ENCODE results near the gene COL20A1. TPM values are rescaled to one million over a fixed set of nuclear protein-coding genes. Genes with fewer than 3 reads are reported as not detected.
"Not testable (repeated sequence)": the region's sequence is repeated elsewhere in the genome, so short reads cannot be mapped to it uniquely, and the experiment has no call there.

Gene COL20A1
- polyA plus RNA-seq, 3 donors = 0.42 to 0.65 (median 0.46) TPM

- DNase-seq (ENCODE audit: low read depth in 3 of 3, low spot score in 2 of 3) = no peak
These were observed 76.1 kb downstream of the COL20A1 start for GRCh38 chr20:63369024-63369530.

DNA sequence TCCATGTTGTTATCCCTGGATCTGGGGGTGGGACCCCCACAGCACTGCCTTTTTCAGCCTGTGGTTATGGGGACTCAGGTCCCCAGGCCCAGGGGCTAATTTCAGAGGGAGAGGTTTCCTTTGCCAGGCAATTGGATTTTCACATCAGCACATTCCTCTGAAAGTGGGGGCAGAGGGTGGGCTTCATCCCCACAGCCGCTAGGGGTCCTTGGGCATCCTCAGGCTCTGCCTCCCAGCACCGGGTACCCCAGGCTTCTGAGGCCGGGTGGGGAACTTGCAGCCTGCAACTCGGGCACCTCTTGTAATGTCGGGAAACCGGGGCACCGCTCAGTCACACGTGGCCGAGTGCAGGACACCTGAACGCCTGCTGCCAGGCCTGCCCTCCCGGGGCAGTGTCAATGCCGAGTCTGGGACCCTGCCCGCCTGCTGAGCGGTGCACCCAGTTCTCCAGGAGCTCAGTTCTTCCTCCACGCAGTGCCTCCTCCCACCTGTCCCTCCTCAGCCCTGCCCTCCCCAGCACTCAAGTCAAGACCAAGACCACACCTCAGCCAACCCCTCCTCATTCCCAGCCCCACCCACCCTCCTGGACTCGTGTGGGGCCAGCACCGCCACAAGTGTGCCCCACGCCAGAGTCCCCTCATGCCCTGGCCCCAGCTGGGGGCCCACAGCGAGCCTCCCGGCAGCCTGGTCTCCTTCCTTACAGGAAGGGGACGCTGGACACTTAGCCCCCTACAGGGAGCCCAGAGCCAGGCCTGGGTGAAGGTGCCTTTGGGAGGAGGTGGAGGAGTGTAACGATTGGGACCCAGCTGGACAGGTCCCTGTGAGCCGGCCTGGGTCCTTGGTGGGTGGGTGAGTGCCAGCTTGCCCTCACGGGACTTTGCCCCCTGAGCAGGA lies 77.0 kb downstream of the COL20A1 start:
- DNase-seq (ENCODE audit: low read depth in 3 of 3, low spot score in 2 of 3) = no peak

DNA sequence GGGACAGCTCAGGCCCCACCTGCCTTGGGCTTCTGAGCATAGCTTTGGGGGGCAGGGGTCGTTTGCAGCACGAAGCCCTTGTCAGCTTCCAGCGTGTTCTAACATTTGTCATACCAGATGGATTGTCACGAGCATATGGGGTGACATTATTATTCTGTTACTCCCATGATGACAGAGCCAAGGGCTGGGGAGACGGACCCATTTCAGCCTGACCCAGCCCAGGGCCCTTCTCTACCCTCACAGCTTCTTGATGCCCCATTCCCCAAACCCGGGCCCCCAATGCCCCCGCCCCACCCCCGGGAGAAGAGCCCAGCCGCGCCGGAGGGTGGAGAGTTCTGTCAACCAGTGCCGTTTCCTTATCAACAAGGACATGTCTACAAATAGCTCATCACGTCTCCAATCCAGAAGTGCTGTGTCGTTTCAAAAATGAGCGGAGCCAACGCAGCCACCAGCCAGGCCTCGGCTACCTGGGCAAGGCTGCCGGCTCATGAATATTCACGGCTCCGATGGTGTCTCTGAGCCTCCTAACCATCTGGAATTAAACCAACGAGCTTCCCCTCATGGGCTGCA lies 77.7 kb downstream of the COL20A1 start:
- no peak for DNase-seq (ENCODE audit: low read depth in 3 of 3, low spot score in 2 of 3)

DNA sequence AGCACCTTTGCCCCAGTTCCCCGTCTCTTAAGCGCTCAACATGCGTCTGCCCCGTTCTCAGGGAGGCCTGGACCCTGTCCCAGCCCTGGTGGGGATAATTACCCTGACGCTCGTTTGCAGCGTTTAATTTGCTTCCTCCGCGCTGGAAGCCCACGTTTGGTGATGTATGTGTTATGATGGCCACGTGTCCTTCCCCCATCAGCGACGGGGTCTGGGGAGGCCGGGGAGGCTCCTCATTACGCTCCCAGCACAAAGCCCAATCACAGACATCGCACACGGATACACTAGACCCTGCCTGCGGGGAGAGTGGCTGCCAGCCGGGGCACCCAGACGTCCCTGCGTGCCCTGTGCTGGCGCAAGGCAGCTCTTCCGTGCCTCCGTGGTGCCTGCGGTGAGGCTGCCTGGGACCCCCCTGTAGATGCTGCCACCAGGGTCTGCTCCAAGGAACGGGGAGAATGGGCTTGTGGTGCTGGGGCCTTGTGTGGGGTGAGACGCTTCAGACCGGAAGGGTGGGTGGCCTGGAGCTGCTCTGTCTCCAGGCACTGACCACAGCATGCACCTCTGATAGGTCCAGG lies 78.4 kb downstream of the COL20A1 start:
- DNase-seq (ENCODE audit: low read depth in 3 of 3, low spot score in 2 of 3) = no peak

DNA sequence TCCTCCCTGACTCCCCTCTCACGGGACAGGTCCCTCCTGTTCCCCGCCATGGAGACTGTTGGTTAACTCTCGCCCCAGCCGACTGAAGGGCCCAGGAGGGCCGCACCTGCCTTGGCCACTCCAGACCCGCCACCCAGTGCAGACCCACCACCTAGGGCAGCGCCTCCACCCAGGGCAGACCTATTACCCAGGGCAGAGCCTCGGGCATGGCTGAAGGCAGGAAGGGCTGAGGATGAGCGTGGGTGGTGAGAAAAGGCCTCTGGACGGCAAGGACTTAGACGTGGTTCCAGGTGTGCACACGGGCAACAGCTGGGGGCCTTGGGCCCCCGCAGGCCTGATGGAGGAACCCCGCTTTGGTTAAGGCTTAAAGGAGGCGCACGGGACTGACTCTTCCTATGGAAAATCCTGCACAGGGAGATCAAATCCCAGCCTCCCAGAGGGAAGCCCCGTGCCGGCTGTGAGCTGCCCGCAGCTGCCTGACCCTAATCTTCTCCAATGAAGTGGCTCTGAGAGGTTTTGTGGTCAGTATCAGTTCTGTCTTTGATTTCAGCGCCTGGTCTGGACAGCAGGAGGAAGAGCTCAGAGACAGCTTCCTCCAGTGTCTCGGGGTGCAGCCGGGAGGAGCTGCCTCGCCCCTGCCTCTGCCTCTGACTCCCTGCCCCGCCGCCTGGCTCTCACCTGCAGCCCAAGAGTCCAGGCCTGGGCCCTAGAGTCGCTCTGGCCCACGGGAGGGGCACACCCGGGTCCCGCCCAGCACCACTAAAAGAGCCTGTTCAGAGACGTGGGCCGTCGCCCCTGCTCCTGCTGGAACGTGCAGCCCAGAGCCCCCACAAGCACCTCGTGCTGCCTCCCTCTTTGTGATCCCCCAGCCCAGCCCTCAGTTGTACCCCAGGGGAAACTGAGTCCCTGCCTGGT lies 80.2 kb downstream of the COL20A1 start:
- DNase-seq (ENCODE audit: low read depth in 3 of 3, low spot score in 2 of 3) = no peak

DNA sequence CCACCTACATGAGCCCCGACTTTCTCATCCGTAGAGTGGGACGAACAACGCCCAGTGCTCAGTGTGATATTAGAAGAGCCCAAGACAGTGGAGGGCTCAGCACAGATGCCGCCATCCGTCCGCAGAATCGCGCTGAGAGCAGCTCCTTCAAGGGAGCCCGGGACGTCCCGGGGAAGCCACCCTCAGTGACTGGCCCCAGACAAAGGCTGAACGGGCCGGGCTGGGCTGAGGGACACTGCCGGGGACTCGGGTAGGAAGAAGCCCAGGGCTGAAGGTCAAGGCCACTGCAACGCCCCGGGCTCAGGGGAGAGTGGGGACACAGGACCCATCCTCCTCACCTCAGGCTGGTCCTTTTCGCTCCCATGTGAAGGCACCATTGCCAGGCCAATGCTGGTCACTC lies 81.0 kb downstream of the COL20A1 start:
- DNase-seq (ENCODE audit: low read depth in 3 of 3, low spot score in 2 of 3) = no peak

DNA sequence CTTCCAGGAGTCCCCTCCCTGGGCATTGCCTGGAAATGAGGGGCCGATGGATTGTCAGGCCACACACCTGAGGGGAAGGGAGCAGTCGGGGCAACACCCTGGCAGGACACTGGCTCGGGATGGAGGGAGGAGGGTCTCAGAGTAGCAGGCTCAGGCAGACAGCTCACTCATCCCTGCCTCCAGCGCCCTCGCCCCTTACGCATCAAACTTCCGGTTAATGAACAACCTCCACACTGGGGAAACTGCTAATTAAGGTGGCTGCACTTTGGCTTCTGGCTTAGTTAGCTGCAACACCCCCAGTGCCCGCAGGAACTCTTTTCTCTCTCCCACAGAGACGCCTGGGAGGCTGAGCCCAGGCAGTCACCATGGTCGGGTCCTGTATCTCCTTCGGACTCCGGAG lies 81.5 kb downstream of the COL20A1 start:
- no peak for DNase-seq (ENCODE audit: low read depth in 3 of 3, low spot score in 2 of 3)

DNA sequence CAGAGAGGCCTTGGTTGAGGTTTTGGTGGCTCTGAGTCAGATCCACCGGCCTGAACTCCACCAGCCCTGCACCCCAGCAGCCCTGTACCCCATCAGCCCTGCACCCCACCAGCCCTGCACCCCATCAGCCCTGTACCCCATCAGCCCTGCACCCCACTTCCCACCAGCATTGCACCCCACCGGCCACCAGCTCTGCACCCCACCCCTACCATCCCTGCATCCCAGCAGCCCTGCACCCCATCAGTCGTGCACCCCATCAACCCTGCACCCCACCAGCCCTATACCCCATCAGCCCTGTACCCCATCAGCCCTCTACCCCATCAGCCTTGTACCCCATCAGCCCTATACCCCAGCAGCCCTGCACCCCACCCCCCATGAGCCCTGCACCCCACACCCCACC lies 82.5 kb downstream of the COL20A1 start:
- DNase-seq (ENCODE audit: low read depth in 3 of 3, low spot score in 2 of 3) = no peak

DNA sequence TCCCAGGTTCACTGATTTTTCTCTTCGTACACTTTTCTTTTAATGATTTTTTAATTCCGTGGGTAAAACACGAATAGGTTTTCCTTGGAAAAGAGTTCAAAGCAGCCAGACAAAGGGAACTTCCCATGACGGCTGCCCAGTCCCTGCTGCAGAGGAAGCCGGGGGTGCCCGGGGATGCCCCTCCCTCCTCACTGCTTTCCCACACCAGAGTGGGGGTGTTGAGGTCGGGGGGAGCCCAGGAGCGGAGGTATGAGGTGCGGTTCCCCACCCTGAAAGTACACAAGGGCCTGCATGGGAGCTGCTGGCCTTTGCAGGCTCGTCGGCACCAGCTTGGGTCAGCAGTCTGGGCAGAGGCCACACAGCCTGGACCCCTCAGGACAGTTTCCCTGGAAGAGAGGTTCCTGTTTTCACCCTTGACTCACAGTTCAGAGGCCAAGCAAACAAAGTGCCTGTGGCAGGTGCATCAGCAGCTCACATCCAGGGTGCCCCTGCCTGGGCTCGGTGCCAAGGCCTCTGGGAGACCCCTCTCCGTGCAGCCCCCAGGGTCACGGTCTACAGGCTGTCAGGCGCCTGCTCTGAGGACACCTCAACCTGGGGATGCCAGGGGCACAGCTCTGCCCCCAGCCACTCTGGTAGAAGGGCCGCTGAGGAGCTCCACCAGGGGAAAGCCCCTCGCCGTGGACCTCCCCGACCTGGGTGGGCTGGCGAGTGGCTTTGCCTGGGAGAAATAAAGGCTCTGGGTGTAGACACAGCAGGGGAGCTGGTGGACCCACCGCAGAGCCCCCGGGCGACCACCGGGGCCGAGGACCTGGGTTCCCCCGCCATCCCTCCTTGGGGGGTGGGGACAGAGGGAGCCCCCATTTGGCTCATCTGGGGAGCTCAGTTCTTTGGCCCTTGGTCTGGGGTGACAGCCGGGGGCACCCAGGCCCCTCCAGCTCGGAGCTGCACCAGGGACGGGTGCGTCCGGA lies 83.6 kb downstream of the COL20A1 start:
- DNase-seq (ENCODE audit: low read depth in 3 of 3, low spot score in 2 of 3) = no peak

GRCh38 chr20:63377256-63377941 lies 84.4 kb downstream of the COL20A1 start:
- peak in 1 of 3 donors; percentile 77 for DNase-seq (ENCODE audit: low read depth in 3 of 3, low spot score in 2 of 3)

DNA sequence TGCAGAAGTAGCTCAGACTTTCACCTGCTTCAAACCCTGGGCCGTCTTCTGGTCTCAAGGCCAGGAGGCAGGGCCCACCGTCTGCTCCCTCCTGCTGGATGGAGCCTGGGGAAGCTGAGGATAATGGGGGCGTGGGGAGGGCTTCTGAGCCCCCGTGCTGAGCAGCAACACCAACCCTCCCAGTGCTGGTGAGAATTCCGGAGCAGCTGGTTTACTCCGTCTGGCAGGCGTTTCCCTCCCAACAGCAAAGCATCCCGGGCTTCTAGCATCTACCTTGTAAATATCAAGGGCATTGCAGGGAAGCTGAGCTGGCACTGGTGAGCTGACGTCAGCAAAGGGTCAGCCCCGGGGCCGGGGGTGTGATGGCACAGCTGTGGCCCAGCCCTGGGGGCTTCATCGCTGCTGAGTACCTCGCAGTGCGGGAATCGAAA lies 85.0 kb downstream of the COL20A1 start:
- no peak for DNase-seq (ENCODE audit: low read depth in 3 of 3, low spot score in 2 of 3)

GRCh38 chr20:63378626-63379025 lies 85.6 kb downstream of the COL20A1 start:
- no peak for DNase-seq (ENCODE audit: low read depth in 3 of 3, low spot score in 2 of 3)

- DNase-seq (ENCODE audit: low read depth in 3 of 3, low spot score in 2 of 3) = no peak
These were observed 86.3 kb downstream of the COL20A1 start for GRCh38 chr20:63379296-63379695.

DNA sequence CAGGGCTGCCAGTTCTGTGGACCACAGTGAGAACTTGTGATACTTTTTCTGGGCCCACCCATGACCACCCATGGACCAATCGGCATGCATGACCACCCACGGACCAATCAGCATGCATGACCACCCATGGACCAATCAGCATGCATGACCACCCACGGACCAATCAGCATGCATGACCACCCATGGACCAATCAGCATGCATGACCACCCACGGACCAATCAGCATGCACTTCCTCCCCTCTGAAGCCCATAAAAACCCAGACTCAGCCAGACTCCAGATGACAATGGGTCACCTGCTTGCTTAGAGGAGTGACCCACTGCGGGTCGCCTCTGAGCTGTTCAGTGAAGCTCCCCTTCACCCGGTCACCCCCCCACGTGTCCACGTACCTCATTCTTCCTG lies 86.9 kb downstream of the COL20A1 start:
- not testable (repeated sequence) for DNase-seq (ENCODE audit: low read depth in 3 of 3, low spot score in 2 of 3)

DNA sequence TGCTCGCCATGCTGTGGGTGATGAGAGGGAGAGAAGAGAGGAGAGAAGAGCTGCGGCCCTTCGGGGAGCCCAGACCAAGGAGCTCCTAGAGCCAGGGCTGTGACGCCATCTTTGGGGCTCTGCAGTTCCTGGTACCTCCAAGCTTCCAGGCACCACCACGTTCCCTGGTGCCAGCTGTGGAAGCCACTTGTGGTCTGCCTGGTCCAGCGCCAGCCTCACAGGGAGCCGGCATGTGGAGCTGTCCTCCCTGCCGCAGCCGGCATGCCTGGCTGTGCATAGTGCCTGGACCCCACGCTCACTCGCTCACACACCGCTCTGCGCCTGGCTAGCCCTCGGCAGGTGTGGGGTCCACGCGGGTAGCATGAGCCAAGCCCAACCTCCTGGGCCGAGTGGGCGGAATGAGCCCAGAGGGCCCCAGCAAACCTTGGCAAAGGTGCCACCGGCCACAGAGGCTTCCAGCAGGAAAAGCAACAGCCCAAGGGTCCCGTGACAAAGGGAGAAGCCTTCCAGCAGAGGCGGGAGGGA lies 87.4 kb downstream of the COL20A1 start:
- no peak for DNase-seq (ENCODE audit: low read depth in 3 of 3, low spot score in 2 of 3)

DNA sequence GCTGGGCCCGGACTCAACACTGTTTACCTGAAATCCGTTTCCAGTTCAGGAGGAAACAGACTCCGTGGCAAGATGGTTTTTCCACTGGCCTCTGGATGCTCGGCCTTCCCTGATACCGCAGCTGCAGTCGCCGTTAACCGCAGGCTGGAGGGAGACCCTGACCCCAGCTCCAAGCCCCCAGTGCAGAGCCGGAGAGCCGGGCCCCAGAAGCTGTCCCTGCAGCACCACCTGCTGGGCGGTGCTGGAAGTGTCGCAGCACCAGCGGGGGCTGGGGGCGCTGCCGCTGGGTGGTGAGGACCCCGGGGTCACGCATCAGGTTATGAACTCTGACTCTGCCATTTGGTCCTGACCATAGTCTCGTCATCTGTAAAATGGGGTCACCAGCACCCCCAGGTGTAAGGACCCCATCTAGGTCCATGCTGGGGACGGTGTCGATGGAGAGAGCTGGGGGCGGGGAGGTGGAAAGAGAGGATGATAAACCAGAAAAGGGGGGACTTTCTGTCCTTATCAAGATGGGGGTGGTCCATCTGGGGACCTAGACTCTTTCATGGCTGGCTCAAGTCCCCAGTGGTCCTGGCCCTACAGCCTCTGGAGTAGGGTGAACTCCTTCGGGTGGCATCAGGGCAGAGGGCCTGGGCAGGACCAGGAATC lies 88.9 kb downstream of the COL20A1 start:
- no peak for DNase-seq (ENCODE audit: low read depth in 3 of 3, low spot score in 2 of 3)

DNA sequence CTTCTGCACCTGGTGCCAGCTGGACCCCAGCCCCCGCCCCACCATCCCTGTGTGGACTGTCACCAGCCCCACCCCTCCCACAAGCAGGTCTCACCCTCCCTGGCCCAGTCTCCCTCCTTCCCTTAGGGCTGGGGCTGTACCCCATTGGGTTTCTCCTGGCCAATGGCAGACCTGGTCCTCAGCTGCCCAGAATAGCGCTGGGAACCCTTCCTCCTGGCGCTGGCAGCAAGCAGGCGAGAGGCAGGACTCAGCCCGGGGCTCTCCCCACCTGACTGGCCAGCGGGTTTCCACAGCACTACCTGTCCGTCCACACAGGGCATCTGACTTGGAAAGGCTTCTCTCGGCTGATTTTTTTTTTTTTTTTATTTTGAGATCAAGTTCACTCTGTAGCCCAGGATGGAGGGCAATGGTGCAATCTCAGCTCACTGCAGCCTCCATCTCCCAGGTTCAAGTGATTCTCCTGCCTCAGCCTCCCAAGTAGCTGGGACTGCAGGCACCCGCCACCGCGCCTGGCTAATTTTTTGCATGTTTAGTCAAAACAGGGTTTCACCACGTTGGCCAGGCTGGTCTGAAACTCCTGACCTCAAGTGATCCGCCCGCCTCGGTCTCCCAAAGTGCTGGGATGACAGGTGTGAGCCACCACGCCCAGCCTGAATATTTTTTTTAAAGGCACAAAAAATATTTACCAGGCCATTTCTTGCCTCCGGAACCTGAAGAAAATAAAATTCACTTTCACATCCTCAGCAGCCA lies 89.7 kb downstream of the COL20A1 start:
- no peak for DNase-seq (ENCODE audit: low read depth in 3 of 3, low spot score in 2 of 3)
